ENCODE measurements around the gene VAT1L.

GRCh38 chr16:78004517-78004916 is 216.2 kb downstream of the VAT1L start:
- TF ChIP-seq CTCF (IDR thresholded peaks at IDR 0.05 in 2 of 3, conservative IDR thresholded peaks at IDR 0.05 in 1 of 3; ENCODE audit: borderline replicate concordance in 1 of 3, insufficient read depth in 1 of 3, low read depth in 2 of 3, low read length in 2 of 3), result no peak
- no peak for TF ChIP-seq EZH2 (IDR thresholded peaks at IDR 0.05)
- TF ChIP-seq POLR2A (IDR thresholded peaks at IDR 0.05; ENCODE audit: borderline replicate concordance, extremely low read depth, insufficient read depth, insufficient read length), result no peak
- TF ChIP-seq TCF7L2 (IDR thresholded peaks at IDR 0.05; ENCODE audit: borderline replicate concordance, extremely low read depth, insufficient read depth, insufficient read length), result no peak
- TF ChIP-seq POLR2AphosphoS5 (IDR thresholded peaks at IDR 0.05; ENCODE audit: low read depth, low read length), result no peak
- no peak for TF ChIP-seq RAD21 (IDR thresholded peaks at IDR 0.05; ENCODE audit: low read depth)
- no peak for TF ChIP-seq EZH2phosphoT487 (IDR thresholded peaks at IDR 0.05; ENCODE audit: borderline replicate concordance)
- no peak for TF ChIP-seq ZBTB33 (IDR thresholded peaks at IDR 0.05; ENCODE audit: extremely low read depth, insufficient replicate concordance, low read length)
